Measurements from ENCODE around the gene PDILT. TPM values are rescaled to one million over a fixed set of nuclear protein-coding genes. Genes with fewer than 3 reads are reported as not detected.

PDILT gene
- total and polyA plus RNA-seq, 2 experiments from 2014 or later = not detected

DNA sequence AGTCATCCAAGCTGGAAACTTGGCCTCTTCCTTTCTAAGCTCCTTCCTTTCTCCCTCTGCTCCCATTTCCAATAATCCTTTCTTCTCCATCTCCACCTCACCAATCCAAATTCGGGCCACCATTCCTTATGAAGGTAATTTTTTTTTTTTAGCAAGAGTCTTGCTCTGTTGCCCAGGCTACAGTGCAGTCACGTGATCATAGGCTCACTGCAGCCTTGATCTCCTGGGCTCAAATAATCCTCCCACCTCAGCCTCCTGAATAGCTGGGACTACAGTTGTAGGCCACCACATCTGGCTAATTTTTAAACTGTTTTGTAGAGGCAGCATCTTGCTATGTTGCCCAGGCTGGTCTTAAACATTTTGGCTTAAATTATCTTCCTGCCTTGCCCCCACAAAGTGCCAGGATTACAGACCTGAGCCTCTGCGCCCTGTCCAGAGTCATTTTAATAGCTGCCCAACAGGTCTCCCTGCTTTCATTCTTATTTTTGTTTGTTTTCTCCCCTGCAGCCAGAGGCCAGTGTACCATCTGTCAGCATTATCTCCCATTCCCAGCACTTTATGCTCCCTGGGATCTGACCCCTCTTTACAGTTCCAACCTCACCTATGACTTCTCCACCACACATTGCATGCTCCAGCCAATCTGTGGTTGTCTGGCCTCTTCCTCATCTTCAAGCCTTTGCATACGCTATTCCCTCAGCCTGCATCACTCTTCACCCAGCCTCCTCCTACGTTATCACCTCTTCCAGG, 75.0 kb downstream of the PDILT start (continued):
- TF ChIP-seq, protein P1, sequence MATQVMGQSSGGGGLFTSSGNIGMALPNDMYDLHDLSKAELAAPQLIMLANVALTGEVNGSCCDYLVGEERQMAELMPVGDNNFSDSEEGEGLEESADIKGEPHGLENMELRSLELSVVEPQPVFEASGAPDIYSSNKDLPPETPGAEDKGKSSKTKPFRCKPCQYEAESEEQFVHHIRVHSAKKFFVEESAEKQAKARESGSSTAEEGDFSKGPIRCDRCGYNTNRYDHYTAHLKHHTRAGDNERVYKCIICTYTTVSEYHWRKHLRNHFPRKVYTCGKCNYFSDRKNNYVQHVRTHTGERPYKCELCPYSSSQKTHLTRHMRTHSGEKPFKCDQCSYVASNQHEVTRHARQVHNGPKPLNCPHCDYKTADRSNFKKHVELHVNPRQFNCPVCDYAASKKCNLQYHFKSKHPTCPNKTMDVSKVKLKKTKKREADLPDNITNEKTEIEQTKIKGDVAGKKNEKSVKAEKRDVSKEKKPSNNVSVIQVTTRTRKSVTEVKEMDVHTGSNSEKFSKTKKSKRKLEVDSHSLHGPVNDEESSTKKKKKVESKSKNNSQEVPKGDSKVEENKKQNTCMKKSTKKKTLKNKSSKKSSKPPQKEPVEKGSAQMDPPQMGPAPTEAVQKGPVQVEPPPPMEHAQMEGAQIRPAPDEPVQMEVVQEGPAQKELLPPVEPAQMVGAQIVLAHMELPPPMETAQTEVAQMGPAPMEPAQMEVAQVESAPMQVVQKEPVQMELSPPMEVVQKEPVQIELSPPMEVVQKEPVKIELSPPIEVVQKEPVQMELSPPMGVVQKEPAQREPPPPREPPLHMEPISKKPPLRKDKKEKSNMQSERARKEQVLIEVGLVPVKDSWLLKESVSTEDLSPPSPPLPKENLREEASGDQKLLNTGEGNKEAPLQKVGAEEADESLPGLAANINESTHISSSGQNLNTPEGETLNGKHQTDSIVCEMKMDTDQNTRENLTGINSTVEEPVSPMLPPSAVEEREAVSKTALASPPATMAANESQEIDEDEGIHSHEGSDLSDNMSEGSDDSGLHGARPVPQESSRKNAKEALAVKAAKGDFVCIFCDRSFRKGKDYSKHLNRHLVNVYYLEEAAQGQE (IDR thresholded peaks at IDR 0.05; ENCODE audit: unreplicated experiment) = no peak
- no peak for TF ChIP-seq STAT1 (IDR thresholded peaks at IDR 0.05; ENCODE audit: unreplicated experiment)
- no peak for TF ChIP-seq EZH2 (IDR thresholded peaks at IDR 0.05; ENCODE audit: low read depth, unreplicated experiment)
- TF ChIP-seq, protein P2, sequence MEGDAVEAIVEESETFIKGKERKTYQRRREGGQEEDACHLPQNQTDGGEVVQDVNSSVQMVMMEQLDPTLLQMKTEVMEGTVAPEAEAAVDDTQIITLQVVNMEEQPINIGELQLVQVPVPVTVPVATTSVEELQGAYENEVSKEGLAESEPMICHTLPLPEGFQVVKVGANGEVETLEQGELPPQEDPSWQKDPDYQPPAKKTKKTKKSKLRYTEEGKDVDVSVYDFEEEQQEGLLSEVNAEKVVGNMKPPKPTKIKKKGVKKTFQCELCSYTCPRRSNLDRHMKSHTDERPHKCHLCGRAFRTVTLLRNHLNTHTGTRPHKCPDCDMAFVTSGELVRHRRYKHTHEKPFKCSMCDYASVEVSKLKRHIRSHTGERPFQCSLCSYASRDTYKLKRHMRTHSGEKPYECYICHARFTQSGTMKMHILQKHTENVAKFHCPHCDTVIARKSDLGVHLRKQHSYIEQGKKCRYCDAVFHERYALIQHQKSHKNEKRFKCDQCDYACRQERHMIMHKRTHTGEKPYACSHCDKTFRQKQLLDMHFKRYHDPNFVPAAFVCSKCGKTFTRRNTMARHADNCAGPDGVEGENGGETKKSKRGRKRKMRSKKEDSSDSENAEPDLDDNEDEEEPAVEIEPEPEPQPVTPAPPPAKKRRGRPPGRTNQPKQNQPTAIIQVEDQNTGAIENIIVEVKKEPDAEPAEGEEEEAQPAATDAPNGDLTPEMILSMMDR (conservative IDR thresholded peaks at IDR 0.05; ENCODE audit: low read depth in 2 of 2) = no peak
- TF ChIP-seq CREB1 (CRISPR knock-in tag; IDR thresholded peaks at IDR 0.05; ENCODE audit: low read depth) = no peak
- no peak for TF ChIP-seq ZNF331 (CRISPR knock-in tag; IDR thresholded peaks at IDR 0.05; ENCODE audit: low read depth)

DNA sequence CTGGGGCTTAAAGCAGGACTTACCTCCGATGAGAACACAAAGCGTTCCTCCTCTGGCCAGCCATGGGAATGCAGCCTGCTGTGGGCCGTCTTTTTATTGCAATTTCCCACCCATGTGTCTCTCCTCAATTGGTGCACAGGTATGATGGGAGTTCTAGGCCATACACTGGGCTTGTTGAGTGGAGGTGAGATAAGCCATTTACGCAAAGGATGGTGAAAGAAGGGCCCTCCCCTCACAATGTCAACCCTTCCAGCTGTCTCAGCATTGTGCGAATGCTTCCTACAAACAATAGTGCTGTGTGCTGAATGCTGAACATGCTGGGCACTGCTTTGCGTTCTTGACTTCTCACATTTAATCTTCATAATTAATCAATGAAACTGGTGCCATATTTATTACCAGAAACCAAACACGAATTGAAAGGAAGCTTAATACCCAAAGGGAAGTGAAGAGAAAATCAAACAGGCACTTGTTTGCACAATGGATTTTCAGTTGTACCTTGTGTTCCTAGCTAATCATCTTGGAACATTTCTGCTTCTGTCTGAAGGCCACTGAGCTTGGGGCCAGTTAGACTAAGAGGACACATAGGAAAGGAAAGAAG, 77.0 kb downstream of the PDILT start, which contains the start of gene GP2:
Gene GP2, minus strand, starts transcription at position 70 of the 598 bp plus-strand sequence. CDS start 1,082 bp downstream, outside the sequence.
- H3K27me3 Mint-ChIP-seq (ENCODE audit: insufficient read depth, low read depth, poor library complexity) = peaks cover 1% of the 10 kb centered on the region
- H3K27ac Mint-ChIP-seq = no peak within 1 kb of the TSS
- no peaks in the 10 kb centered on the region for H3K36me3 Mint-ChIP-seq (ENCODE audit: low read depth)
- H4K20me1 ChIP-seq (replicated peaks; ENCODE audit: insufficient read depth) = no peaks in the 10 kb centered on the region
- H3K4me3 Mint-ChIP-seq = no peak within 1 kb of the TSS
- H3K27ac ChIP-seq (ENCODE audit: low read depth) = no peak within 1 kb of the TSS
- H3K9me3 Mint-ChIP-seq = no peaks in the 10 kb centered on the region; the same call in 2 of the 3 replicates
- H3F3A ChIP-seq (replicated peaks; ENCODE audit: low read depth) = no peaks in the 10 kb centered on the region
- H3K4me2 ChIP-seq = no peak within 1 kb of the TSS
- no peaks in the 10 kb centered on the region for H3K4me1 ChIP-seq (ENCODE audit: insufficient read depth)
- H3K79me2 ChIP-seq (replicated peaks; ENCODE audit: insufficient read depth) = no peaks in the 10 kb centered on the region
- H3K9me2 ChIP-seq (ENCODE audit: insufficient read depth) = peaks cover 4% of the 10 kb centered on the region; the same call in 1 of the 2 replicates
- DNase-seq (ENCODE audit: low spot score) (peak; percentile 48), ATAC-seq (peak; percentile 55)
- no peaks in the 10 kb centered on the region for H3K36me3 ChIP-seq (ENCODE audit: insufficient read depth)
- 0 out of 2 replicates have a peak within 1 kb of the TSS, but pooled peaks have one; percentile 70 for H2AFZ ChIP-seq
- H3K4me3 ChIP-seq = no peak within 1 kb of the TSS
- 0 out of 3 replicates have a peak, but pooled peaks cover 2% of the 10 kb centered on the region for H3K4me1 Mint-ChIP-seq
- H3K27me3 ChIP-seq (ENCODE audit: insufficient read depth) = no peaks in the 10 kb centered on the region
- TF ChIP-seq EZH2phosphoT487 (IDR thresholded peaks at IDR 0.05; ENCODE audit: unreplicated experiment) (no peak), ZNF114 (CRISPR knock-in tag; IDR thresholded peaks at IDR 0.05) (no peak)
- TF ChIP-seq, protein P2 (conservative IDR thresholded peaks at IDR 0.05; ENCODE audit: low read depth in 2 of 2) = no peak
- TF ChIP-seq, protein P3, sequence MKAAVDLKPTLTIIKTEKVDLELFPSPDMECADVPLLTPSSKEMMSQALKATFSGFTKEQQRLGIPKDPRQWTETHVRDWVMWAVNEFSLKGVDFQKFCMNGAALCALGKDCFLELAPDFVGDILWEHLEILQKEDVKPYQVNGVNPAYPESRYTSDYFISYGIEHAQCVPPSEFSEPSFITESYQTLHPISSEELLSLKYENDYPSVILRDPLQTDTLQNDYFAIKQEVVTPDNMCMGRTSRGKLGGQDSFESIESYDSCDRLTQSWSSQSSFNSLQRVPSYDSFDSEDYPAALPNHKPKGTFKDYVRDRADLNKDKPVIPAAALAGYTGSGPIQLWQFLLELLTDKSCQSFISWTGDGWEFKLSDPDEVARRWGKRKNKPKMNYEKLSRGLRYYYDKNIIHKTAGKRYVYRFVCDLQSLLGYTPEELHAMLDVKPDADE (IDR thresholded peaks at IDR 0.05) = no peak
